ENCODE data around the gene CFAP69. TPM values are rescaled to one million over a fixed set of nuclear protein-coding genes. Genes with fewer than 3 reads are reported as not detected.

CFAP69 gene
- total RNA-seq, 1 experiment from 2014 or later: 3.4 TPM

GRCh38 chr7:90239050-90239449 lies 5.9 kb upstream of the CFAP69 start:
- POLR2A ChIA-PET: no interaction called here
- Mint-ChIP-seq H3K27ac (no peak overlapping the region), H3K4me3 (no peak overlapping the region), H3K4me1 (peaks cover 17% of the 10 kb centered on the region), H3K9me3 (no peaks in the 10 kb centered on the region), H3K27me3 (ENCODE audit: low read depth) (peaks cover 7% of the 10 kb centered on the region), H3K36me3 (no peaks in the 10 kb centered on the region)
- DNase-seq (ENCODE audit: low spot score) (no peak), ATAC-seq (no peak)
- CTCF ChIA-PET: no interaction called here
- TF ChIP-seq CREM (CRISPR knock-in tag; IDR thresholded peaks at IDR 0.05): no peak
- no peak for TF ChIP-seq OVOL2 (CRISPR knock-in tag; IDR thresholded peaks at IDR 0.05; ENCODE audit: borderline replicate concordance)
- TF ChIP-seq EMX1 (CRISPR knock-in tag; IDR thresholded peaks at IDR 0.05): no peak
- TF ChIP-seq STAT6 (CRISPR knock-in tag; conservative IDR thresholded peaks at IDR 0.05; ENCODE audit: low read depth): no peak
- TF ChIP-seq ELF4 (CRISPR knock-in tag; IDR thresholded peaks at IDR 0.05; ENCODE audit: low read depth): no peak
- no peak for TF ChIP-seq ZNF512 (CRISPR knock-in tag; IDR thresholded peaks at IDR 0.05; ENCODE audit: borderline replicate concordance)
- no peak for TF ChIP-seq ZNF425 (CRISPR knock-in tag; conservative IDR thresholded peaks at IDR 0.05)
- TF ChIP-seq ZNF232 (CRISPR knock-in tag; IDR thresholded peaks at IDR 0.05): no peak
- no peak for TF ChIP-seq FOXK1 (CRISPR knock-in tag; IDR thresholded peaks at IDR 0.05)
- no peak for TF ChIP-seq FOXP4 (CRISPR knock-in tag; IDR thresholded peaks at IDR 0.05)
- TF ChIP-seq NFYB (CRISPR knock-in tag; conservative IDR thresholded peaks at IDR 0.05; ENCODE audit: low read depth): no peak
- no peak for TF ChIP-seq SP1 (CRISPR knock-in tag; conservative IDR thresholded peaks at IDR 0.05)
- no peak for TF ChIP-seq JUN (CRISPR knock-in tag; IDR thresholded peaks at IDR 0.05)
- TF ChIP-seq NR3C1 (CRISPR knock-in tag; conservative IDR thresholded peaks at IDR 0.05; ENCODE audit: low read depth): no peak
- TF ChIP-seq ZNF121 (CRISPR knock-in tag; IDR thresholded peaks at IDR 0.05): no peak
- TF ChIP-seq ZSCAN18 (CRISPR knock-in tag; IDR thresholded peaks at IDR 0.05): no peak
- no peak for TF ChIP-seq PRRX2 (CRISPR knock-in tag; IDR thresholded peaks at IDR 0.05)
- TF ChIP-seq E2F4 (CRISPR knock-in tag; IDR thresholded peaks at IDR 0.05; ENCODE audit: borderline replicate concordance, low read depth): no peak
- TF ChIP-seq HMGA2 (CRISPR knock-in tag; IDR thresholded peaks at IDR 0.05): no peak
- no peak for TF ChIP-seq ZNF416 (CRISPR knock-in tag; IDR thresholded peaks at IDR 0.05)

All from WTC11 (cell line).